Measurements from ENCODE around the gene BANF2. TPM values are rescaled to one million over a fixed set of nuclear protein-coding genes. Genes with fewer than 3 reads are reported as not detected.

BANF2 gene
- total RNA-seq, 1 donor from 2014 or later = not detected

DNA sequence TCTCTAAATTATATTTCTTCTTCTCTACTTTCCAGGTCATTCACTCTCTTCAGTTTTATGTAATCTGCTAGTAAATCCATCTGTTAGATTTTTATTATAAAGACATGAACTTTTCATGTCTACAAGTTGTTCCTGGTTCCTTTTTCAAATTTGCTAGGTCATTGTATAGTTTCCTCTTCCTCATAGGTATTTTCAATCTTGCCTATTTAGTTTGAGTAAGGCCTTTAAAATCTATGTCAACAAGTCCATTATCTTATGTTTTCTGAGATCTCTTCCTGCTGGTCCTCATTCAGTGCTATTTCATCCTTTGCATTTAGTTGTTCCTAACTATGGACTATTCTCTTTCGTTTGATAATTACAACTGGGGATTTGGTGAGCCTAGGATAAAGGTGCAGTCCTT is 28.8 kb upstream of the BANF2 start:
- TF ChIP-seq, protein P1, sequence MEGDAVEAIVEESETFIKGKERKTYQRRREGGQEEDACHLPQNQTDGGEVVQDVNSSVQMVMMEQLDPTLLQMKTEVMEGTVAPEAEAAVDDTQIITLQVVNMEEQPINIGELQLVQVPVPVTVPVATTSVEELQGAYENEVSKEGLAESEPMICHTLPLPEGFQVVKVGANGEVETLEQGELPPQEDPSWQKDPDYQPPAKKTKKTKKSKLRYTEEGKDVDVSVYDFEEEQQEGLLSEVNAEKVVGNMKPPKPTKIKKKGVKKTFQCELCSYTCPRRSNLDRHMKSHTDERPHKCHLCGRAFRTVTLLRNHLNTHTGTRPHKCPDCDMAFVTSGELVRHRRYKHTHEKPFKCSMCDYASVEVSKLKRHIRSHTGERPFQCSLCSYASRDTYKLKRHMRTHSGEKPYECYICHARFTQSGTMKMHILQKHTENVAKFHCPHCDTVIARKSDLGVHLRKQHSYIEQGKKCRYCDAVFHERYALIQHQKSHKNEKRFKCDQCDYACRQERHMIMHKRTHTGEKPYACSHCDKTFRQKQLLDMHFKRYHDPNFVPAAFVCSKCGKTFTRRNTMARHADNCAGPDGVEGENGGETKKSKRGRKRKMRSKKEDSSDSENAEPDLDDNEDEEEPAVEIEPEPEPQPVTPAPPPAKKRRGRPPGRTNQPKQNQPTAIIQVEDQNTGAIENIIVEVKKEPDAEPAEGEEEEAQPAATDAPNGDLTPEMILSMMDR (IDR thresholded peaks at IDR 0.05) = no peak
- H3K4me1 Mint-ChIP-seq (ENCODE audit: low read depth) = peaks cover 98% of the 10 kb centered on the region
- no peaks in the 10 kb centered on the region for H3K27me3 Mint-ChIP-seq (ENCODE audit: low read depth)
- DNase-seq (ENCODE audit: low spot score) = no peak
- H3K4me3 Mint-ChIP-seq (ENCODE audit: unreplicated experiment) = no peak overlapping the region
- H3K9me3 Mint-ChIP-seq (ENCODE audit: low read depth) = no peaks in the 10 kb centered on the region
- H3K27ac Mint-ChIP-seq (ENCODE audit: unreplicated experiment) = peak overlapping the region; percentile 35
- peaks cover 20% of the 10 kb centered on the region for H3K36me3 Mint-ChIP-seq (ENCODE audit: low read depth)

DNA sequence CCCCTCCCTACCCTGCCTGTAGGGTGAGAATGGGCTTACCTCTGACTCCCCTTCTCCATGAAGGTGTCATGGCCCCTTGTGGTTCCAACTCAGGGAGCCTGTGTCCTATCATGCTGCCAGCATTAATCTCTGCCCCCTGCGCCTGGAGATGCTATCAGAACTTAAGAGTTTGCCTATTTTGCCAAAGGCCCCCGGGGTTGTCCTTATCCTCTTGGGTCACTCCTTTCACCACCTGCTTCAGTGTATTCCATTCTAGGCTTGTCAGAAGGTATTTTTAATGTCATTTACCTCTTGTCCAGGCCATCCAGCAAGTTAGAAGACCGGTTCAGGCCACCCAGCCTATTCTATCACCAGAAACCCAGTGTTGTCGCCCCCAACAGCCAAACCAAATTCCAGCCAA is 28.2 kb upstream of the BANF2 start:
- DNase-seq (ENCODE audit: low spot score) = no peak
- no peak overlapping the region for H3K4me3 Mint-ChIP-seq (ENCODE audit: unreplicated experiment)
- TF ChIP-seq, protein P1 (IDR thresholded peaks at IDR 0.05) = no peak
- H3K36me3 Mint-ChIP-seq (ENCODE audit: low read depth) = peaks cover 23% of the 10 kb centered on the region
- no peaks in the 10 kb centered on the region for H3K9me3 Mint-ChIP-seq (ENCODE audit: low read depth)
- peak overlapping the region; percentile 56 for H3K27ac Mint-ChIP-seq (ENCODE audit: unreplicated experiment)
- H3K4me1 Mint-ChIP-seq (ENCODE audit: low read depth) = peaks cover 98% of the 10 kb centered on the region
- no peaks in the 10 kb centered on the region for H3K27me3 Mint-ChIP-seq (ENCODE audit: low read depth)

DNA sequence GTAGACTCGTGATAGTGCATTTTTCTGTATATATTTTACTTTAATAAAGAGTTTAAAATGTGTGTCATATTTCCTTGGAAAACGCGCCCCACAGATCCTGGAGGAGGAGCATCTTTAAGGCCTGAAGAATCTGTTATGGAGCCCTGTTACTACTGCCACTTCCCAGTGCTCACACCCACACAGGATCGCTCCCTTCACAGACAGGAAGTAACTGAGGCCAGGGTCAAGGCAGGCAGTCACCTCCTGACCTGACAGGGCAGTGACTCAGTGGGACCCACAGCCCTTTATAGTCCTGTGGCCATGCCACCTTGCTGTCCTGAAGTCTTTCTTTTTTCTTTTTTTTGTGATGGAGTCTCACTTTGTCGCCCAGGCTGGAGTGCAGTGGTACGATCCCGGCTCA is 26.7 kb upstream of the BANF2 start:
- TF ChIP-seq, protein P1 (IDR thresholded peaks at IDR 0.05) = no peak
- no peak overlapping the region for H3K4me3 Mint-ChIP-seq (ENCODE audit: unreplicated experiment)
- peaks cover 98% of the 10 kb centered on the region for H3K4me1 Mint-ChIP-seq (ENCODE audit: low read depth)
- H3K9me3 Mint-ChIP-seq (ENCODE audit: low read depth) = no peaks in the 10 kb centered on the region
- H3K36me3 Mint-ChIP-seq (ENCODE audit: low read depth) = peaks cover 25% of the 10 kb centered on the region
- no peaks in the 10 kb centered on the region for H3K27me3 Mint-ChIP-seq (ENCODE audit: low read depth)
- H3K27ac Mint-ChIP-seq (ENCODE audit: unreplicated experiment) = peak overlapping the region; percentile 70
- no peak for DNase-seq (ENCODE audit: low spot score)

DNA sequence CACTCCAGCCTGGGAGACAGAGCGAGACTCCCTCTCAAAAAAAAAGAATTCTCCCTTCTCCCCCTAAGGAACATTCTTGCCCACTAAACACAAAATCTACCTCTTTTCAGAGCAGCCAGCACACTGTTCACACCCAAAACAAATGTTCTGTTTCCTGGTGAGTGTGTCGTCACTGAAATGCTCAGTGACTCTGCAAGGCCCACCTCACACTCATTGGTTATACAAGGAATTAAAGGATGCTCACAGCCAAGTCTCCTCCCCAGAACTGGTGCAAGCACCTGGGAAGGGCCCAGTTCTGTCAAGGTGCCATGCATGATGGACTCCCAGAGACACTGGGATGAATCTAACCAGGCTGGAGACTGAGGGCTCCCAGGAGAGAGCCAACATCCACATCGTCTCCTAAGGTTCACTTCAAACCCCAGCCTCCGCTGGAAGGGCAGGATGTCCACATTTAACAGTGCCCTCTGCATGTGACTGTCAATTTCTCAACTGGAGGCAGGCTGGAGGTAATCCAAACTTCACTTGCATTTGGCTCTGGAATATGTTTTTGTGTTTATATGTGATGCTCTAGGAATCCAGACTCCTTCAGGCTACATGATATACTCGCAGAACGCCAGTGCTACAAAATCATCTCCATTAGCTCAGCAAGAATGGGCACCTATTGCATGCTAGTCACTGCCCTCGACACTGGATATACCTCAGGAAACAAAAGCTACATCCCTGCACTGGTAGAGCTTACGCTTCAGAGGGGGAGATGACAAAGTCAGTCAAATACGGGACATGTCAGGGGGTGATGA is 24.8 kb upstream of the BANF2 start:
- H3K27me3 Mint-ChIP-seq (ENCODE audit: low read depth) = no peaks in the 10 kb centered on the region
- TF ChIP-seq, protein P1 (IDR thresholded peaks at IDR 0.05) = no peak
- peak overlapping the region; percentile 73 for H3K27ac Mint-ChIP-seq (ENCODE audit: unreplicated experiment)
- H3K4me1 Mint-ChIP-seq (ENCODE audit: low read depth) = peaks cover 99% of the 10 kb centered on the region
- no peak for DNase-seq (ENCODE audit: low spot score)
- H3K9me3 Mint-ChIP-seq (ENCODE audit: low read depth) = no peaks in the 10 kb centered on the region
- no peak overlapping the region for H3K4me3 Mint-ChIP-seq (ENCODE audit: unreplicated experiment)
- peaks cover 29% of the 10 kb centered on the region for H3K36me3 Mint-ChIP-seq (ENCODE audit: low read depth)

DNA sequence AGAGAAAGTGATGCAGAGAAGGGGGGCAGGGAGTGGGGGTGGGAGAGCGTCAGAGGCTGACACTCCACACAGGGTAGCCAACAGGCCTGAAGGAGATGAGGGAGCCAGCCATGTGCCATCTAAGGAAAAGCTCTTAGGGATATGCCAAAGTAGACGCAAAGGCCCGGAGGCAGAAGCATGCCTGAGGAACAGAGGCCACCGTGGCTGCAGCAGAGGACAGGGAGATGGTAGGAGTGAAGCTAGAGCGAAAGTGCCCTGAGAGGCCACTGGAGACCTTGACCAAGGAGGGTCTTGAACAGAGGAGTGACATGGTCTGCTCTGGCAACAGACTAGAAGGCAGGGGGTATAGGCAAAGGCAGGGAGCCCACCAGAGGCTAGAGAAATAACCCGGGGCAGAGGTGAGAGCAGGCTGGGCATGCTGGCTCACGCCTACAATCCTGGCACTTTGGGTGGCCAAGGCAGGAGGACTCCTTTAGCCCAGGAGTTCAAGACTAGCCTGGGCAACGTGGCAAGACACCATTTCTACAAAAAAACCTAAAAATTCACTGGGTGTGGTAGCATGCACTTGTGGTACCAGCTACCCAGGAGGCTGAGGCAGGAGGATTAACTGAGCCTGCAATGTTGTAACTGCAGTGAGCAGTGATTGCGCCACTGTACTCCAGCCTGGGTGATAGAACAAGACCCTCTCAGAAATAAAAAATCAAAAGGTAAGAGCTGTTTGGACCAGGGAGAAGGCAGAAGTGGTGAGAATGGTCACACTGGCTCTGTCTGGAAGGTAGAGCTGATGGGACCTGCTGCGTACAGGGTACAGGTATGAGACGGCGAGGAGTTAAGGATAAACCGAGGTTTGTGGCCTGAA is 24.0 kb upstream of the BANF2 start:
- Mint-ChIP-seq H3K27me3 (ENCODE audit: low read depth) (no peaks in the 10 kb centered on the region), H3K36me3 (ENCODE audit: low read depth) (peaks cover 29% of the 10 kb centered on the region), H3K9me3 (ENCODE audit: low read depth) (no peaks in the 10 kb centered on the region), H3K4me3 (ENCODE audit: unreplicated experiment) (no peak overlapping the region), H3K27ac (ENCODE audit: unreplicated experiment) (peak overlapping the region; percentile 88), H3K4me1 (ENCODE audit: low read depth) (peaks cover 96% of the 10 kb centered on the region)
- DNase-seq (ENCODE audit: low spot score) = no peak
- TF ChIP-seq, protein P1 (IDR thresholded peaks at IDR 0.05) = no peak
